Activated naive CD4-positive, alpha-beta T cell treated with anti-CD3 and anti-CD28 coated beads for 36 hours (primary cell): ENCODE data around the gene DNAJC25. TPM values are rescaled to one million over a fixed set of nuclear protein-coding genes. Genes with fewer than 3 reads are reported as not detected.

Experiments
- CTCF ChIA-PET: fragments of 350-600 bp; sonication (Branson Sonifier 250); formaldehyde crosslinking; loops from one replicate; lab custom pipeline; 2021; ENCODE audit warnings: antibody characterized with exemption; lab: Charles Lee
- DNase-seq: peaks from one replicate; pipeline ENCODE4 v3.0.0-alpha.2; 2020
- H3K27ac Mint-ChIP-seq: one replicate; pipeline ENCODE4 v1.8.0; 2021; ENCODE audit warnings: mild to moderate bottlenecking, mixed read lengths
- H3K27me3 Mint-ChIP-seq: one replicate; pipeline ENCODE4 v1.8.0; 2021; ENCODE audit warnings: low read depth, mixed read lengths
- H3K36me3 Mint-ChIP-seq: one replicate; pipeline ENCODE4 v1.8.0; 2021; ENCODE audit warnings: low read depth, mixed read lengths
- H3K4me1 Mint-ChIP-seq: one replicate; pipeline ENCODE4 v1.8.0; 2021; ENCODE audit warnings: low read depth, mixed read lengths
- H3K4me3 Mint-ChIP-seq: one replicate; pipeline ENCODE4 v1.8.0; 2021; ENCODE audit warnings: mild to moderate bottlenecking, moderate library complexity, mixed read lengths
- H3K9me3 Mint-ChIP-seq: one replicate; pipeline ENCODE4 v1.8.0; 2021; ENCODE audit warnings: mixed read lengths
- intact Hi-C: fragments of 100-400 bp; cut with micrococcal nuclease; formaldehyde crosslinking; loops from one replicate; pipeline ENCODE4 v1.15.1; 2023
- total RNA-seq, 2 experiments: library from RNA; stranded (reverse); gene quantifications; one replicate each; pipeline ENCODE4 v1.2.3, GENCODE V29; 2021

DNAJC25 gene
- total RNA-seq, 2 experiments from 2014 or later, result 3.4 to 3.9 TPM

GRCh38 chr9:111678293-111678692 is 47.2 kb downstream of the DNAJC25 start:
- no peak for DNase-seq
- no peaks in the 10 kb centered on the region for H3K4me1 Mint-ChIP-seq
- H3K4me3 Mint-ChIP-seq, result no peak overlapping the region
- H3K27ac Mint-ChIP-seq, result no peak overlapping the region
- no peaks in the 10 kb centered on the region for H3K27me3 Mint-ChIP-seq
- CTCF ChIA-PET, result no interaction called here
- peaks cover 20% of the 10 kb centered on the region for H3K36me3 Mint-ChIP-seq
- H3K9me3 Mint-ChIP-seq, result no peaks in the 10 kb centered on the region
- intact Hi-C loops, result no loop called here

- DNase-seq, result no peak
- CTCF ChIA-PET, result interaction anchor here (0.7 kb wide), 2 partner anchors 220 to 370 kb away, joined by 3 to 4 read pairs; no protein-coding TSS in a partner anchor
- Mint-ChIP-seq H3K36me3 (peaks cover 20% of the 10 kb centered on the region), H3K4me3 (no peak overlapping the region), H3K27ac (no peak overlapping the region), H3K4me1 (no peaks in the 10 kb centered on the region), H3K9me3 (no peaks in the 10 kb centered on the region), H3K27me3 (no peaks in the 10 kb centered on the region)
- intact Hi-C loops, result no loop called here
Observed at GRCh38 chr9:111679199-111679598, 48.1 kb downstream of the DNAJC25 start.

GRCh38 chr9:111683392-111683791 is 52.3 kb downstream of the DNAJC25 start:
- CTCF ChIA-PET, result no interaction called here
- H3K36me3 Mint-ChIP-seq, result peaks cover 4% of the 10 kb centered on the region
- no peak overlapping the region for H3K27ac Mint-ChIP-seq
- H3K4me1 Mint-ChIP-seq, result no peaks in the 10 kb centered on the region
- no peaks in the 10 kb centered on the region for H3K9me3 Mint-ChIP-seq
- intact Hi-C loops, result no loop called here
- no peaks in the 10 kb centered on the region for H3K27me3 Mint-ChIP-seq
- no peak for DNase-seq
- H3K4me3 Mint-ChIP-seq, result no peak overlapping the region

- no peaks in the 10 kb centered on the region for H3K27me3 Mint-ChIP-seq
- no peak overlapping the region for H3K27ac Mint-ChIP-seq
- no peak for DNase-seq
- no peaks in the 10 kb centered on the region for H3K9me3 Mint-ChIP-seq
- peaks cover 2% of the 10 kb centered on the region for H3K36me3 Mint-ChIP-seq
- CTCF ChIA-PET, result interaction anchor here (0.6 to 3.1 kb wide), 5 partner anchors 68 to 387 kb away, joined by 3 to 11 read pairs (median 6); no protein-coding TSS in a partner anchor
- peaks cover 3% of the 10 kb centered on the region for H3K4me1 Mint-ChIP-seq
- intact Hi-C loops, result loop anchor here (1.0 kb wide), 2 partner anchors 60 to 94 kb away; partner anchors contain the start of gene DNAJC25
- no peak overlapping the region for H3K4me3 Mint-ChIP-seq
Observed at GRCh38 chr9:111691672-111692329, 60.7 kb downstream of the DNAJC25 start.

- peaks cover 2% of the 10 kb centered on the region for H3K4me1 Mint-ChIP-seq
- no peaks in the 10 kb centered on the region for H3K27me3 Mint-ChIP-seq
- H3K36me3 Mint-ChIP-seq, result peaks cover 5% of the 10 kb centered on the region
- no peak overlapping the region for H3K4me3 Mint-ChIP-seq
- DNase-seq, result no peak
- intact Hi-C loops, result no loop called here
- no peak overlapping the region for H3K27ac Mint-ChIP-seq
- peaks cover 5% of the 10 kb centered on the region for H3K9me3 Mint-ChIP-seq
- CTCF ChIA-PET, result no interaction called here
Observed at GRCh38 chr9:111696796-111697195, 65.7 kb downstream of the DNAJC25 start.

- CTCF ChIA-PET, result no interaction called here
Observed at GRCh38 chr9:111700776-111701175, 69.6 kb downstream of the DNAJC25 start.

More at GRCh38 chr9:111700776-111701175, 69.6 kb downstream of the DNAJC25 start:
- intact Hi-C loops, result no loop called here
- no peak overlapping the region for H3K4me3 Mint-ChIP-seq
- DNase-seq, result no peak
- H3K27ac Mint-ChIP-seq, result no peak overlapping the region
- H3K4me1 Mint-ChIP-seq, result peaks cover 2% of the 10 kb centered on the region
- H3K36me3 Mint-ChIP-seq, result peaks cover 5% of the 10 kb centered on the region
- peaks cover 5% of the 10 kb centered on the region for H3K9me3 Mint-ChIP-seq
- no peaks in the 10 kb centered on the region for H3K27me3 Mint-ChIP-seq

Other genes with a start within 250 kb of the DNAJC25 start
- 10 to 100 TPM; 56.8 to 58.1 TPM for gene ECPAS, start 147.0 kb upstream of the DNAJC25 start, total RNA-seq
- gene ZNF483, start 106.2 kb upstream of the DNAJC25 start, total RNA-seq, result 1 to 10 TPM; 2.3 TPM
- 1 to 10 TPM; 1.1 to 1.6 TPM for gene PTGR1, start 31.7 kb upstream of the DNAJC25 start, total RNA-seq
- 10 to 100 TPM; 20.6 to 21.1 TPM for gene GNG10, start 30.3 kb downstream of the DNAJC25 start, total RNA-seq
- gene SHOC1, start 163.6 kb downstream of the DNAJC25 start, total RNA-seq, result not detected